HCT116 (cell line): ENCODE measurements around the gene IQGAP2. TPM values are rescaled to one million over a fixed set of nuclear protein-coding genes. Genes with fewer than 3 reads are reported as not detected.

Experiments
- ATAC-seq: fragments of 200-7000 bp; cut with Tn5 transposase; 2 replicates; pipeline ENCODE4 v1.9.1; 2020; ENCODE audit warnings: mild to moderate bottlenecking, moderate library complexity
- BruUV-seq: library from RNA; stranded (reverse); fragments of 400-500 nt; replicated peaks from 2 replicates; lab custom pipeline; 2021; lab: Mats Ljungman, UMichigan
- CTCF ChIA-PET: fragments of 300-600 bp; sonication (Branson Sonifier 250); formaldehyde crosslinking; loops from one replicate; lab custom pipeline; 2021; ENCODE audit warnings: antibody characterized with exemption; lab: Charles Lee
- POLR2A ChIA-PET: fragments of 300-600, 350-600 bp; sonication (Branson Sonifier 250); formaldehyde crosslinking; loops from one replicate; lab custom pipeline; 2021; ENCODE audit warnings: antibody characterized with exemption; lab: Charles Lee
- RAD21 ChIA-PET, 2 experiments: fragments of 300-600 bp; sonication (Branson Sonifier 250); formaldehyde crosslinking; loops; one replicate each; lab custom pipeline; 2023; ENCODE audit warnings: low total read pairs in 2 of 2; ENCODE audit not compliant: uncharacterized antibody in 2 of 2, unreplicated experiment in 2 of 2, low non-redundant PET in 1 of 2; lab: Charles Lee
- DNase-seq: peaks from one replicate; pipeline ENCODE4 v3.0.0-alpha.2; 2010; ENCODE audit warnings: low read depth, low spot score
- H2AFZ ChIP-seq: fragments of 200-600 bp; shearing (Covaris generic), sonication (generic); 2 replicates; pipeline ENCODE4 v1.6.1; 2017; ENCODE audit warnings: low read depth, mixed run types, mixed read lengths, antibody characterized with exemption, low read length; ENCODE audit not compliant: poor library complexity, severe bottlenecking
- H3K27ac ChIP-seq: 2 replicates; pipeline ENCODE4 v1.5.1; 2012; ENCODE audit warnings: low read depth, low read length
- H3K27me3 ChIP-seq: fragments of 200-600 bp; sonication (generic); 2 replicates; pipeline ENCODE4 v1.6.1; 2016; ENCODE audit warnings: mixed run types, low read length, mixed read lengths; ENCODE audit not compliant: insufficient read depth
- H3K36me3 ChIP-seq, 2 experiments: fragments of 200-500 bp in 1 of 2; fragments of 200-600 bp in 1 of 2; sonication (Bioruptor generic) in 1 of 2; sonication (generic) in 1 of 2; 2 replicates each; pipeline versions ENCODE4 v1.5.1 to v1.6.1; 2014 to 2016; ENCODE audit warnings: low read length in 2 of 2, inconsistent platforms in 1 of 2, mixed read lengths in 1 of 2, mixed run types in 1 of 2; ENCODE audit not compliant: insufficient read depth in 2 of 2, control insufficient read depth in 1 of 2
- H3K4me1 ChIP-seq, 2 experiments: fragments of 200-600 bp in 1 of 2; sonication (generic) in 1 of 2; 2 replicates each; pipeline versions ENCODE4 v1.5.1 to v1.6.1; 2012 to 2017; ENCODE audit warnings: low read length in 2 of 2, inconsistent platforms in 1 of 2, mild to moderate bottlenecking in 1 of 2, mixed read lengths in 1 of 2, mixed run types in 1 of 2, moderate library complexity in 1 of 2; ENCODE audit not compliant: insufficient read depth in 2 of 2, control insufficient read depth in 1 of 2
- H3K4me2 ChIP-seq: fragments of 200-600 bp; sonication (generic); 2 replicates; pipeline ENCODE4 v1.6.1; 2017; ENCODE audit warnings: mixed run types, low read length, mixed read lengths
- H3K4me3 ChIP-seq, 2 experiments: fragments of 200-600 bp in 1 of 2; sonication (generic) in 1 of 2; replicated peaks in 1 of 2; 2 replicates each; pipeline ENCODE4 v1.5.1; 2011 to 2016; ENCODE audit warnings: low read length in 2 of 2, control low read depth in 1 of 2, low read depth in 1 of 2, mild to moderate bottlenecking in 1 of 2, mixed read lengths in 1 of 2, mixed run types in 1 of 2
- H3K79me2 ChIP-seq: fragments of 200-600 bp; sonication (generic); 2 replicates; pipeline ENCODE4 v1.6.1; 2017; ENCODE audit warnings: mild to moderate bottlenecking, mixed run types, low read length, moderate library complexity, mixed read lengths; ENCODE audit not compliant: insufficient read depth
- H3K9ac ChIP-seq: fragments of 200-600 bp; sonication (generic); 2 replicates; pipeline ENCODE4 v1.6.1; 2016; ENCODE audit warnings: low read length, mixed read lengths
- H3K9me2 ChIP-seq: fragments of 200-600 bp; sonication (generic), shearing (Covaris generic); 2 replicates; pipeline ENCODE4 v1.6.1; 2017; ENCODE audit warnings: mixed run types, mild to moderate bottlenecking, moderate library complexity; ENCODE audit not compliant: insufficient read depth
- H3K9me3 ChIP-seq, 2 experiments: fragments of 200-500 bp in 1 of 2; fragments of 200-600 bp in 1 of 2; sonication (Bioruptor generic) in 1 of 2; sonication (generic) in 1 of 2; 2 replicates each; pipeline ENCODE4 v1.6.1; 2014 to 2017; ENCODE audit warnings: low read length in 2 of 2, mixed read lengths in 2 of 2, inconsistent platforms in 1 of 2, low read depth in 1 of 2, mild to moderate bottlenecking in 1 of 2, mixed run types in 1 of 2, moderate library complexity in 1 of 2; ENCODE audit not compliant: control insufficient read depth in 1 of 2, insufficient read depth in 1 of 2
- H4K20me1 ChIP-seq: fragments of 200-600 bp; sonication (generic), shearing (Covaris generic); 2 replicates; pipeline ENCODE4 v1.6.1; 2017; ENCODE audit warnings: mixed run types, mild to moderate bottlenecking, moderate library complexity; ENCODE audit not compliant: insufficient read depth
- ATF3 ChIP-seq: IDR thresholded peaks from 2 replicates; pipeline ENCODE4 v1.6.1; 2012
- CEBPB ChIP-seq: IDR thresholded peaks from 2 replicates; pipeline ENCODE4 v1.6.1; 2012; ENCODE audit warnings: low read depth
- CTCF ChIP-seq, 3 experiments: fragments of 200-600 bp in 1 of 3; sonication (generic) in 1 of 3; IDR thresholded peaks in 2 of 3; conservative IDR thresholded peaks in 1 of 3; 2 replicates each; pipeline ENCODE4 v1.5.1; 2012 to 2017; ENCODE audit warnings: low read depth in 2 of 3, low read length in 2 of 3, antibody characterized with exemption in 1 of 3, borderline replicate concordance in 1 of 3, control low read depth in 1 of 3, mild to moderate bottlenecking in 1 of 3, mixed read lengths in 1 of 3, mixed run types in 1 of 3, moderate library complexity in 1 of 3; ENCODE audit not compliant: insufficient read depth in 1 of 3
- JUND ChIP-seq: IDR thresholded peaks from 2 replicates; pipeline ENCODE4 v1.6.1; 2012
- POLR2A ChIP-seq: IDR thresholded peaks from 2 replicates; pipeline ENCODE4 v1.7.0; 2011; ENCODE audit warnings: borderline replicate concordance; ENCODE audit not compliant: insufficient read depth, insufficient read length; ENCODE audit errors: extremely low read depth
- TCF7L2 ChIP-seq: IDR thresholded peaks from 2 replicates; pipeline ENCODE4 v1.7.0; 2011; ENCODE audit warnings: borderline replicate concordance, inconsistent platforms; ENCODE audit not compliant: insufficient read depth, insufficient read length; ENCODE audit errors: extremely low read depth
- ZBTB33 ChIP-seq: IDR thresholded peaks from 2 replicates; pipeline ENCODE4 v1.6.1; 2011; ENCODE audit warnings: mild to moderate bottlenecking, low read length, moderate library complexity; ENCODE audit not compliant: insufficient replicate concordance; ENCODE audit errors: extremely low read depth
- intact Hi-C: fragments of 100-400 bp; cut with micrococcal nuclease; formaldehyde crosslinking; loops from 2 replicates; pipeline ENCODE4 v1.10.0; 2022
- total RNA-seq: library from RNA; stranded (reverse); gene quantifications from one replicate; pipeline ENCODE4 v1.2.1, GENCODE V29; 2021; ENCODE audit not compliant: unreplicated experiment

Gene IQGAP2
- total RNA-seq, 1 experiment from 2014 or later, result 2.0 TPM

GRCh38 chr5:76439201-76439600 lies 36.1 kb downstream of the IQGAP2 start:
- no peak for DNase-seq
- no peaks in the 10 kb centered on the region for H3K9me3 ChIP-seq
- TF ChIP-seq CEBPB (no peak), POLR2A (no peak), JUND (no peak), ATF3 (no peak), CTCF (IDR thresholded peaks at IDR 0.05 in 2 of 3, conservative IDR thresholded peaks at IDR 0.05 in 1 of 3; ENCODE audit: borderline replicate concordance in 1 of 3, insufficient read depth in 1 of 3, low read depth in 2 of 3, low read length in 2 of 3) (no peak), TCF7L2 (no peak), ZBTB33 (no peak)
- TF ChIP-seq, all 23 proteins: peak for 0
- no peak overlapping the region for H3K4me2 ChIP-seq
- no peak overlapping the region for H3K9ac ChIP-seq
- H3K4me1 ChIP-seq, result no peaks in the 10 kb centered on the region
- H3K27me3 ChIP-seq, result no peaks in the 10 kb centered on the region
- CTCF ChIA-PET, result no interaction called here
- H3K27ac ChIP-seq, result no peak overlapping the region
- POLR2A ChIA-PET, result no interaction called here
- no TSS peak for BruUV-seq
- H4K20me1 ChIP-seq, result no peaks in the 10 kb centered on the region
- no peaks in the 10 kb centered on the region for H3K79me2 ChIP-seq
- no peak overlapping the region for H3K4me3 ChIP-seq
- ATAC-seq, result no peak
- RAD21 ChIA-PET, result no interaction called here
- intact Hi-C loops, result no loop called here
- no peaks in the 10 kb centered on the region for H3K9me2 ChIP-seq
- no peak overlapping the region for H2AFZ ChIP-seq
- no peaks in the 10 kb centered on the region for H3K36me3 ChIP-seq
